Ascending aorta (tissue), 2 donors: Measurements from ENCODE around the gene SH2D4B. TPM values are rescaled to one million over a fixed set of nuclear protein-coding genes. Genes with fewer than 3 reads are reported as not detected.

ENCODE experiments used
- DNase-seq, 2 donors: peaks; one replicate each; pipeline ENCODE4 v3.0.0-alpha.2; 2019; ENCODE audit warnings: low spot score in 2 of 2
- H3K27ac ChIP-seq, 2 donors: fragments of 200-600 bp; sonication (generic); one replicate each; pipeline ENCODE4 v1.5.1; 2016 to 2017; ENCODE audit warnings: mild to moderate bottlenecking in 1 of 2
- H3K27me3 ChIP-seq: fragments of 200-600 bp; sonication (generic); one replicate; pipeline ENCODE4 v1.5.1; 2017
- H3K36me3 ChIP-seq, 2 donors: fragments of 200-600 bp; sonication (generic); one replicate each; pipeline ENCODE4 v1.5.1; 2016
- H3K4me1 ChIP-seq, 2 donors: fragments of 200-600 bp; sonication (generic); one replicate each; pipeline ENCODE4 v1.5.1; 2016 to 2017; ENCODE audit warnings: mild to moderate bottlenecking in 1 of 2
- H3K4me3 ChIP-seq, 2 donors: fragments of 200-600 bp; sonication (generic); one replicate each; pipeline ENCODE4 v1.5.1; 2016 to 2017; ENCODE audit warnings: mild to moderate bottlenecking in 1 of 2
- H3K9me3 ChIP-seq, 2 donors: fragments of 200-600 bp; sonication (generic); one replicate each; pipeline ENCODE4 v1.5.1; 2016
- CTCF ChIP-seq, 3 experiments: fragments of 200-600 bp in 2 of 3; fragments of 450-650 bp in 1 of 3; sonication (generic) in 2 of 3; IDR thresholded peaks; one replicate each; pipeline ENCODE4 v1.5.1; 2016 to 2019; ENCODE audit warnings: antibody characterized with exemption in 3 of 3, mild to moderate bottlenecking in 1 of 3, moderate library complexity in 1 of 3
- intact Hi-C: fragments of 100-400 bp; cut with DNase I; formaldehyde crosslinking; loops from one replicate; pipeline ENCODE4 v1.15.1; 2023
- total RNA-seq: library from RNA; depleted of rRNA; stranded (reverse); fragments of >200 nt; gene quantifications from one replicate; pipeline ENCODE4 v1.1.0, GENCODE V29; 2016

The SH2D4B gene
- total RNA-seq, 1 donor from 2014 or later: not detected

GRCh38 chr10:80544316-80544953, 6.7 kb downstream of the SH2D4B start:
- intact Hi-C loops: no loop called here
- DNase-seq: no peak

GRCh38 chr10:80545258-80545881, 7.7 kb downstream of the SH2D4B start:
- intact Hi-C loops: no loop called here
- no peak overlapping the region for H3K27ac ChIP-seq
- H3K4me1 ChIP-seq: no peaks in the 10 kb centered on the region
- no peak for TF ChIP-seq CTCF (IDR thresholded peaks at IDR 0.05)
- no peaks in the 10 kb centered on the region for H3K27me3 ChIP-seq
- H3K9me3 ChIP-seq: no peaks in the 10 kb centered on the region
- no peak overlapping the region for H3K4me3 ChIP-seq
- no peak for DNase-seq
- no peaks in the 10 kb centered on the region for H3K36me3 ChIP-seq

More at GRCh38 chr10:80544316-80544953, 6.7 kb downstream of the SH2D4B start:
- H3K27me3 ChIP-seq: no peaks in the 10 kb centered on the region
- no peak overlapping the region for H3K4me3 ChIP-seq
- no peaks in the 10 kb centered on the region for H3K36me3 ChIP-seq
- H3K27ac ChIP-seq: no peak overlapping the region
- no peak for TF ChIP-seq CTCF (IDR thresholded peaks at IDR 0.05)
- no peaks in the 10 kb centered on the region for H3K9me3 ChIP-seq
- no peaks in the 10 kb centered on the region for H3K4me1 ChIP-seq

- Histone ChIP-seq H3K27ac (no peak overlapping the region), H3K36me3 (no peaks in the 10 kb centered on the region), H3K9me3 (no peaks in the 10 kb centered on the region), H3K4me3 (no peak overlapping the region), H3K27me3 (no peaks in the 10 kb centered on the region), H3K4me1 (no peaks in the 10 kb centered on the region)
- DNase-seq: no peak
- no peak for TF ChIP-seq CTCF (IDR thresholded peaks at IDR 0.05)
- intact Hi-C loops: no loop called here
Measured at GRCh38 chr10:80552151-80552646, 14.5 kb downstream of the SH2D4B start.

- intact Hi-C loops: no loop called here
- no peaks in the 10 kb centered on the region for H3K36me3 ChIP-seq
- no peak overlapping the region for H3K4me3 ChIP-seq
- H3K4me1 ChIP-seq: no peaks in the 10 kb centered on the region
- H3K27ac ChIP-seq: no peak overlapping the region
- no peaks in the 10 kb centered on the region for H3K27me3 ChIP-seq
- H3K9me3 ChIP-seq: no peaks in the 10 kb centered on the region
- no peak for TF ChIP-seq CTCF (IDR thresholded peaks at IDR 0.05)
- DNase-seq: no peak
Measured at GRCh38 chr10:80553436-80553835, 15.7 kb downstream of the SH2D4B start.

- no peak overlapping the region for H3K27ac ChIP-seq
- no peak for DNase-seq
- H3K4me1 ChIP-seq: no peaks in the 10 kb centered on the region
- no peak overlapping the region for H3K4me3 ChIP-seq
- H3K9me3 ChIP-seq: no peaks in the 10 kb centered on the region
- TF ChIP-seq CTCF (IDR thresholded peaks at IDR 0.05): no peak
- H3K27me3 ChIP-seq: no peaks in the 10 kb centered on the region
- H3K36me3 ChIP-seq: no peaks in the 10 kb centered on the region
- intact Hi-C loops: no loop called here
Measured at GRCh38 chr10:80554050-80554449, 16.3 kb downstream of the SH2D4B start.
